GM12891 (cell line): ENCODE data around the gene PLIN1.

Source experiments
- POLR2A ChIP-seq: IDR thresholded peaks from 2 replicates; pipeline ENCODE4 v1.6.1; 2011; ENCODE audit warnings: low read depth, low read length, control low read depth
- POLR2AphosphoS5 ChIP-seq: IDR thresholded peaks from 2 replicates; pipeline ENCODE4 v1.6.1; 2011; ENCODE audit warnings: low read depth, low read length, control low read depth
- POU2F2 ChIP-seq: IDR thresholded peaks from 2 replicates; pipeline ENCODE4 v1.6.1; 2011; ENCODE audit warnings: low read depth, mild to moderate bottlenecking, control low read depth, low read length, moderate library complexity
- TAF1 ChIP-seq: IDR thresholded peaks from 2 replicates; pipeline ENCODE4 v1.6.1; 2011; ENCODE audit warnings: low read depth, low read length, control low read depth

- TF ChIP-seq TAF1, result no peak
- TF ChIP-seq POU2F2, result no peak
- TF ChIP-seq POLR2AphosphoS5, result no peak
- TF ChIP-seq POLR2A, result no peak
Observed at GRCh38 chr15:89666184-89666857, 12.8 kb downstream of the PLIN1 start.
